ENCODE results near the gene PKDCC. TPM values are rescaled to one million over a fixed set of nuclear protein-coding genes. Genes with fewer than 3 reads are reported as not detected.
A peak's percentile ranks its signal among the peaks of the same experiment; 100 is the strongest.

PKDCC gene
- total and polyA plus RNA-seq, 2 of the 13 experiments (the other 11 are each of a cell fraction or from before 2014, with no cell fraction given), result 52.6 to 58.8 TPM

DNA sequence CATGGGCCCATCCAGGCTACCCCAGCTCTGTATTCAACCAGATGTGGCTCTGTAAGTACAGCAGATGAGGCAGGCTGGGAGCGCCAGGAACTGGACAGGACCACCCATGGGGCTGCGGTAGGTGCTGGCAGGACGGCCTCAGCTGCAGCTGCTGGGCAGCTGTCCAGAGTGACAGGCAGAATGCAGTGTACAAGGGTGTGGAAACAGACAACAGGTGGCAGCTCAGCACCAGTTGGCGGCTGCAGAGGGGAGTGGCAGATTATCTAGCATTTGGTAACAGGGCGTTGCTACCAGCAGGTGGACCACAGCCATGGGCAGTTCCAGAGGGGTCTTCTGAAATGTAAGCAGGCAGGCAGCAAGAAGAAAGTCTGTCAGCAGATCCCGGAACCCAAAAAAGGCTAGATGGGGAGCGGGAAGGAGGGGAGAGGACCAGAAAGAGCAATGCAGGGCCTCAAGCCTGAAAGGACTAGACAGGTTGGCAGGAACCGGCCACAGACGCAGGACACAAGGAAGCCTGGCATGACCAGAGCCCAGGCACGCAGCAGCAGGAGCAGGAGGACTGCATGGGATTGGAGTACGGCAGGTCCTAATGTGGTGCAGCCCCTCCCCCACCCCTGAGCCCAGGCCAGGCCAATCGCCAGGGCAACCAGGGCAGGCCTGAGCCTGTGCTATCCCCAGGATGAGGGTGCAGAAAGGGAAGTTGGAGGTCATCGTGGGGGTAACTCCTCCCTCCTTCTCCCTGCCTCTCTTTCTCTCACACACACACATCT is 24.7 kb downstream of the PKDCC start (continued):
- TF ChIP-seq ZSCAN21 (CRISPR knock-in tag; IDR thresholded peaks at IDR 0.05; ENCODE audit: borderline replicate concordance) (no peak), ZNF850 (CRISPR knock-in tag; conservative IDR thresholded peaks at IDR 0.05) (no peak), ZNF33A (CRISPR knock-in tag; IDR thresholded peaks at IDR 0.05; ENCODE audit: borderline replicate concordance) (no peak), ATF7-NPFF (CRISPR knock-in tag; IDR thresholded peaks at IDR 0.05; ENCODE audit: low read depth) (no peak), ZNF563 (CRISPR knock-in tag; IDR thresholded peaks at IDR 0.05) (no peak), ZNF296 (CRISPR knock-in tag; conservative IDR thresholded peaks at IDR 0.05) (no peak), ZNF501 (CRISPR knock-in tag; IDR thresholded peaks at IDR 0.05) (no peak), RFX3 (CRISPR knock-in tag; IDR thresholded peaks at IDR 0.05) (no peak), ZFP62 (CRISPR knock-in tag; IDR thresholded peaks at IDR 0.05) (no peak), NR2F2 (IDR thresholded peaks at IDR 0.05; ENCODE audit: borderline replicate concordance, low read depth) (no peak), ZFAT (CRISPR knock-in tag; conservative IDR thresholded peaks at IDR 0.05) (no peak), HDAC2 (CRISPR knock-in tag; IDR thresholded peaks at IDR 0.05) (no peak), EP300 (IDR thresholded peaks at IDR 0.05; ENCODE audit: low read depth in 2 of 2, low read length in 2 of 2) (no peak), EP300 (CRISPR knock-in tag; IDR thresholded peaks at IDR 0.05; ENCODE audit: borderline replicate concordance) (no peak), ZNF687 (CRISPR knock-in tag; IDR thresholded peaks at IDR 0.05) (peak; percentile 46), IKZF1 (IDR thresholded peaks at IDR 0.05) (no peak), TMF1 (CRISPR knock-in tag; IDR thresholded peaks at IDR 0.05; ENCODE audit: low read depth) (no peak), ZNF713 (CRISPR knock-in tag; IDR thresholded peaks at IDR 0.05) (no peak), ZFY (CRISPR knock-in tag; IDR thresholded peaks at IDR 0.05) (no peak), CREBL2 (CRISPR knock-in tag; IDR thresholded peaks at IDR 0.05; ENCODE audit: borderline replicate concordance) (no peak)
- TF ChIP-seq, protein P1, sequence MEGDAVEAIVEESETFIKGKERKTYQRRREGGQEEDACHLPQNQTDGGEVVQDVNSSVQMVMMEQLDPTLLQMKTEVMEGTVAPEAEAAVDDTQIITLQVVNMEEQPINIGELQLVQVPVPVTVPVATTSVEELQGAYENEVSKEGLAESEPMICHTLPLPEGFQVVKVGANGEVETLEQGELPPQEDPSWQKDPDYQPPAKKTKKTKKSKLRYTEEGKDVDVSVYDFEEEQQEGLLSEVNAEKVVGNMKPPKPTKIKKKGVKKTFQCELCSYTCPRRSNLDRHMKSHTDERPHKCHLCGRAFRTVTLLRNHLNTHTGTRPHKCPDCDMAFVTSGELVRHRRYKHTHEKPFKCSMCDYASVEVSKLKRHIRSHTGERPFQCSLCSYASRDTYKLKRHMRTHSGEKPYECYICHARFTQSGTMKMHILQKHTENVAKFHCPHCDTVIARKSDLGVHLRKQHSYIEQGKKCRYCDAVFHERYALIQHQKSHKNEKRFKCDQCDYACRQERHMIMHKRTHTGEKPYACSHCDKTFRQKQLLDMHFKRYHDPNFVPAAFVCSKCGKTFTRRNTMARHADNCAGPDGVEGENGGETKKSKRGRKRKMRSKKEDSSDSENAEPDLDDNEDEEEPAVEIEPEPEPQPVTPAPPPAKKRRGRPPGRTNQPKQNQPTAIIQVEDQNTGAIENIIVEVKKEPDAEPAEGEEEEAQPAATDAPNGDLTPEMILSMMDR (CRISPR knock-in tag; IDR thresholded peaks at IDR 0.05), result peak; percentile 61
- TF ChIP-seq, protein P2, sequence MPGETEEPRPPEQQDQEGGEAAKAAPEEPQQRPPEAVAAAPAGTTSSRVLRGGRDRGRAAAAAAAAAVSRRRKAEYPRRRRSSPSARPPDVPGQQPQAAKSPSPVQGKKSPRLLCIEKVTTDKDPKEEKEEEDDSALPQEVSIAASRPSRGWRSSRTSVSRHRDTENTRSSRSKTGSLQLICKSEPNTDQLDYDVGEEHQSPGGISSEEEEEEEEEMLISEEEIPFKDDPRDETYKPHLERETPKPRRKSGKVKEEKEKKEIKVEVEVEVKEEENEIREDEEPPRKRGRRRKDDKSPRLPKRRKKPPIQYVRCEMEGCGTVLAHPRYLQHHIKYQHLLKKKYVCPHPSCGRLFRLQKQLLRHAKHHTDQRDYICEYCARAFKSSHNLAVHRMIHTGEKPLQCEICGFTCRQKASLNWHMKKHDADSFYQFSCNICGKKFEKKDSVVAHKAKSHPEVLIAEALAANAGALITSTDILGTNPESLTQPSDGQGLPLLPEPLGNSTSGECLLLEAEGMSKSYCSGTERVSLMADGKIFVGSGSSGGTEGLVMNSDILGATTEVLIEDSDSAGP (CRISPR knock-in tag; IDR thresholded peaks at IDR 0.05; ENCODE audit: borderline replicate concordance), result 0 out of 2 replicates have a peak, but pooled peaks have one; percentile 13

Data from HepG2 (cell line).